ELF-1 (cell line): Measurements from ENCODE around the gene FSTL4.

Experiments
- DNase-seq: peaks from one replicate; pipeline ENCODE4 v3.0.0-alpha.2; 2016; ENCODE audit warnings: low read depth, low spot score

FSTL4 gene

GRCh38 chr5:133612249-133612860, at the start of gene FSTL4:
Gene FSTL4 (minus strand): TSS chr5:133612541.
- DNase-seq: peak; percentile 29

- no peak for DNase-seq
Observed at GRCh38 chr5:133661389-133661788, 49.0 kb upstream of the FSTL4 start.

- DNase-seq: no peak
Observed at GRCh38 chr5:133658327-133658726, 46.0 kb upstream of the FSTL4 start.

GRCh38 chr5:133657036-133657435, 44.7 kb upstream of the FSTL4 start:
- no peak for DNase-seq

GRCh38 chr5:133655966-133656365, 43.6 kb upstream of the FSTL4 start:
- no peak for DNase-seq

GRCh38 chr5:133653760-133654049, 41.4 kb upstream of the FSTL4 start:
- DNase-seq: no peak

- no peak for DNase-seq
Observed at GRCh38 chr5:133652951-133653759, 40.8 kb upstream of the FSTL4 start.

- DNase-seq: peak; percentile 58
Observed at GRCh38 chr5:133644000-133644865, 31.9 kb upstream of the FSTL4 start.

- DNase-seq: no peak
Observed at GRCh38 chr5:133643365-133643764, 31.0 kb upstream of the FSTL4 start.

GRCh38 chr5:133642153-133642722, 29.9 kb upstream of the FSTL4 start:
- DNase-seq: no peak

GRCh38 chr5:133641683-133642082, 29.3 kb upstream of the FSTL4 start:
- DNase-seq: no peak

GRCh38 chr5:133639850-133640528, 27.6 kb upstream of the FSTL4 start:
- DNase-seq: no peak

GRCh38 chr5:133638436-133638835, 26.1 kb upstream of the FSTL4 start:
- no peak for DNase-seq

GRCh38 chr5:133637206-133637605, 24.9 kb upstream of the FSTL4 start:
- no peak for DNase-seq

- DNase-seq: no peak
Observed at GRCh38 chr5:133635051-133635450, 22.7 kb upstream of the FSTL4 start.

- DNase-seq: no peak
Observed at GRCh38 chr5:133627180-133627579, 14.8 kb upstream of the FSTL4 start.

GRCh38 chr5:133624316-133624715, 12.0 kb upstream of the FSTL4 start:
- DNase-seq: no peak

GRCh38 chr5:133618141-133618540, 5.8 kb upstream of the FSTL4 start:
- DNase-seq: no peak

- no peak for DNase-seq
Observed at GRCh38 chr5:133613743-133614142, 1.4 kb upstream of the FSTL4 start.

GRCh38 chr5:133613184-133613583, 843 bp upstream of the FSTL4 start:
- no peak for DNase-seq
